ENCODE measurements around the gene ATP5F1D. TPM values are rescaled to one million over a fixed set of nuclear protein-coding genes. Genes with fewer than 3 reads are reported as not detected.

ATP5F1D gene
- total RNA-seq, 1 donor from 2014 or later, result 167 TPM

GRCh38 chr19:1265615-1266128 lies 24.1 kb downstream of the ATP5F1D start:
- peak; percentile 93 for DNase-seq (ENCODE audit: extremely low spot score, unreplicated experiment)
- no peak for TF ChIP-seq CTCF (IDR thresholded peaks at IDR 0.05)
- peaks cover 77% of the 10 kb centered on the region for H3K4me1 Mint-ChIP-seq (ENCODE audit: unreplicated experiment)
- H3K27me3 Mint-ChIP-seq (ENCODE audit: unreplicated experiment), result no peaks in the 10 kb centered on the region
- H3K27ac Mint-ChIP-seq (ENCODE audit: unreplicated experiment), result peak overlapping the region; percentile 94
- no peaks in the 10 kb centered on the region for H3K9me3 Mint-ChIP-seq (ENCODE audit: unreplicated experiment)
- peak overlapping the region; percentile 42 for H3K4me3 Mint-ChIP-seq (ENCODE audit: unreplicated experiment)
- peaks cover 5% of the 10 kb centered on the region for H3K36me3 Mint-ChIP-seq (ENCODE audit: unreplicated experiment)

- H3K27ac Mint-ChIP-seq (ENCODE audit: unreplicated experiment), result peak overlapping the region; percentile 94
- H3K36me3 Mint-ChIP-seq (ENCODE audit: unreplicated experiment), result peaks cover 9% of the 10 kb centered on the region
- H3K4me3 Mint-ChIP-seq (ENCODE audit: unreplicated experiment), result peak overlapping the region; percentile 51
- no peaks in the 10 kb centered on the region for H3K27me3 Mint-ChIP-seq (ENCODE audit: unreplicated experiment)
- H3K4me1 Mint-ChIP-seq (ENCODE audit: unreplicated experiment), result peaks cover 81% of the 10 kb centered on the region
- no peak for TF ChIP-seq CTCF (IDR thresholded peaks at IDR 0.05)
- peak; percentile 93 for DNase-seq (ENCODE audit: extremely low spot score, unreplicated experiment)
- H3K9me3 Mint-ChIP-seq (ENCODE audit: unreplicated experiment), result no peaks in the 10 kb centered on the region
These were observed 24.8 kb downstream of the ATP5F1D start for GRCh38 chr19:1266129-1266915.

- Mint-ChIP-seq H3K27ac (ENCODE audit: unreplicated experiment) (no peak overlapping the region), H3K36me3 (ENCODE audit: unreplicated experiment) (peaks cover 14% of the 10 kb centered on the region), H3K27me3 (ENCODE audit: unreplicated experiment) (no peaks in the 10 kb centered on the region), H3K9me3 (ENCODE audit: unreplicated experiment) (no peaks in the 10 kb centered on the region), H3K4me3 (ENCODE audit: unreplicated experiment) (peak overlapping the region; percentile 60), H3K4me1 (ENCODE audit: unreplicated experiment) (peaks cover 81% of the 10 kb centered on the region)
- peak; percentile 99 for TF ChIP-seq CTCF (IDR thresholded peaks at IDR 0.05)
- peak; percentile 95 for DNase-seq (ENCODE audit: extremely low spot score, unreplicated experiment)
These were observed 25.4 kb downstream of the ATP5F1D start for GRCh38 chr19:1266916-1267476.

- TF ChIP-seq CTCF (IDR thresholded peaks at IDR 0.05), result no peak
- Mint-ChIP-seq H3K27me3 (ENCODE audit: unreplicated experiment) (no peaks in the 10 kb centered on the region), H3K4me1 (ENCODE audit: unreplicated experiment) (peaks cover 80% of the 10 kb centered on the region), H3K27ac (ENCODE audit: unreplicated experiment) (no peak overlapping the region), H3K36me3 (ENCODE audit: unreplicated experiment) (peaks cover 18% of the 10 kb centered on the region), H3K4me3 (ENCODE audit: unreplicated experiment) (peak overlapping the region; percentile 60), H3K9me3 (ENCODE audit: unreplicated experiment) (no peaks in the 10 kb centered on the region)
- DNase-seq (ENCODE audit: extremely low spot score, unreplicated experiment), result no peak
These were observed 26.1 kb downstream of the ATP5F1D start for GRCh38 chr19:1267477-1268225.
